Transverse colon (tissue), 4 donors: ENCODE results near the gene ZBED1. TPM values are rescaled to one million over a fixed set of nuclear protein-coding genes. Genes with fewer than 3 reads are reported as not detected.

Experiments used
- DNase-seq: peaks from one replicate; pipeline ENCODE4 v3.0.0-alpha.2; 2019
- H3K27ac ChIP-seq, 4 donors: fragments of 200-600 bp; sonication (generic); 2 replicates each; pipeline ENCODE4 v1.5.1; 2016 to 2018; ENCODE audit warnings: inconsistent platforms in 4 of 4
- H3K27me3 ChIP-seq: fragments of 200-600 bp; sonication (generic); 2 replicates; pipeline ENCODE4 v1.5.1; 2017; ENCODE audit warnings: inconsistent platforms
- H3K36me3 ChIP-seq, 4 donors: fragments of 200-600 bp; sonication (generic); 2 replicates each; pipeline ENCODE4 v1.5.1; 2017 to 2019; ENCODE audit warnings: inconsistent platforms in 4 of 4
- H3K4me1 ChIP-seq, 4 donors: fragments of 200-600 bp; sonication (generic); 2 replicates each; pipeline ENCODE4 v1.5.1; 2017 to 2020; ENCODE audit warnings: inconsistent platforms in 4 of 4
- H3K4me3 ChIP-seq, 4 donors: fragments of 200-600 bp; sonication (generic); 1 replicate in 1 of 4; 2 replicates in 3 of 4; pipeline versions ENCODE4 v1.5.1 to v1.6.1; 2017 to 2019; ENCODE audit warnings: inconsistent platforms in 4 of 4
- H3K9me3 ChIP-seq, 2 donors: fragments of 200-600 bp; sonication (generic); 2 replicates each; pipeline ENCODE4 v1.5.1; 2017 to 2019; ENCODE audit warnings: inconsistent platforms in 2 of 2
- CTCF ChIP-seq, 5 experiments: fragments of 200-600 bp in 3 of 5; fragments of 450-650 bp in 2 of 5; sonication (generic) in 3 of 5; IDR thresholded peaks; 1 replicate in 2 of 5; 2 replicates in 3 of 5; pipeline ENCODE4 v1.5.1; 2016 to 2017; ENCODE audit warnings: antibody characterized with exemption in 5 of 5, inconsistent platforms in 3 of 5, mild to moderate bottlenecking in 2 of 5, moderate library complexity in 1 of 5
- EP300 ChIP-seq: sonication (generic); formaldehyde crosslinking; IDR thresholded peaks from one replicate; pipeline ENCODE4 v1.6.1; 2017; ENCODE audit warnings: antibody characterized with exemption, low read depth
- POLR2A ChIP-seq: fragments of 450-650 bp; IDR thresholded peaks from one replicate; pipeline ENCODE4 v1.6.1; 2016; ENCODE audit warnings: antibody characterized with exemption, mild to moderate bottlenecking, moderate library complexity
- POLR2AphosphoS5 ChIP-seq, 3 donors: sonication (generic); formaldehyde crosslinking; IDR thresholded peaks; one replicate each; pipeline ENCODE4 v1.6.1; 2016; ENCODE audit warnings: antibody characterized with exemption in 3 of 3
- WGBS, 2 donors: methylation state at CpG; one replicate each; pipeline ENCODE4 v1.1.5; 2018; ENCODE audit warnings: low coverage in 1 of 2; 5-methylcytosine and 5-hydroxymethylcytosine counted together
- in situ Hi-C, 4 donors: fragments of 200-750 bp; cut with MboI; loops; one replicate each; pipeline versions ENCODE4 v1.15.0 to v1.15.1; 2017; ENCODE audit warnings: low sequenced_read_pairs in 3 of 4, low pct_ligation_motif_present in 1 of 4, low pct_unique_long_range_greater_than_20kb in 1 of 4
- intact Hi-C: fragments of 100-400 bp; cut with DNase I; formaldehyde crosslinking; loops from one replicate; pipeline ENCODE4 v1.15.1; 2023; ENCODE audit warnings: low total_unique reads
- total RNA-seq, 4 donors: library from RNA; depleted of rRNA; stranded (reverse); fragments of >200 nt; gene quantifications; one replicate each; pipeline ENCODE4 v1.1.0, GENCODE V29; 2016

Gene ZBED1
- total RNA-seq, 4 donors from 2014 or later: 44.0 to 94.3 (median 67.1) TPM

DNA sequence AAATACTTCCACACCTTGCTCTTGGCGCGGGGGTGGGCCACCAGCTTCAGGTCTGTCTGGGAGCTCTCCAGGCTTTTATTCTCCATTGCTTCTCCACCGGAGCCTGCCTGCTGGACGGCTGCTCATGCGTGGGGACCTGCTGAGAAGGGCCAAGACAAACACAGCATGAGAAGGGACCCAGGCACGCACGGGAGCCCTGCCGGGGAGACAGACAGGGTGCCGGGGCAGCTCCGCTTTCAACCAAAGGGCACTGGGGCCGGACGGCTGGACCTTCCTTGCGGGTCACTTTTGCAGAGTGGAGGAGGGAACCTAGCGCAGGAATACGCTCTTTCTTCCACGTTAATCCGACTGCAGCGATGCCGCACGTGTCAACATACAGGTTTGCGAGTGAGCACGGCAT lies 10.1 kb downstream of the ZBED1 start:
- peaks cover 0 to 46% (median 23%) of the 10 kb centered on the region in 4 donors for H3K36me3 ChIP-seq
- H3K4me1 ChIP-seq: peaks cover 0 to 9% (median 0%) of the 10 kb centered on the region in 4 donors
- no peak overlapping the region for H3K27ac ChIP-seq
- 97% methylated on average over 22 of the region's 22 CpGs; no CpG with 5 or more reads in 1 of the 2 donors for WGBS, 2 donors
- H3K9me3 ChIP-seq: no peaks in the 10 kb centered on the region
- no peaks in the 10 kb centered on the region for H3K27me3 ChIP-seq
- no peak for DNase-seq
- no peak overlapping the region for H3K4me3 ChIP-seq
- TF ChIP-seq CTCF (IDR thresholded peaks at IDR 0.05): no peak
- TF ChIP-seq POLR2AphosphoS5 (IDR thresholded peaks at IDR 0.05): no peak
- in situ Hi-C loops: no loop called here
- intact Hi-C loops: no loop called here

DNA sequence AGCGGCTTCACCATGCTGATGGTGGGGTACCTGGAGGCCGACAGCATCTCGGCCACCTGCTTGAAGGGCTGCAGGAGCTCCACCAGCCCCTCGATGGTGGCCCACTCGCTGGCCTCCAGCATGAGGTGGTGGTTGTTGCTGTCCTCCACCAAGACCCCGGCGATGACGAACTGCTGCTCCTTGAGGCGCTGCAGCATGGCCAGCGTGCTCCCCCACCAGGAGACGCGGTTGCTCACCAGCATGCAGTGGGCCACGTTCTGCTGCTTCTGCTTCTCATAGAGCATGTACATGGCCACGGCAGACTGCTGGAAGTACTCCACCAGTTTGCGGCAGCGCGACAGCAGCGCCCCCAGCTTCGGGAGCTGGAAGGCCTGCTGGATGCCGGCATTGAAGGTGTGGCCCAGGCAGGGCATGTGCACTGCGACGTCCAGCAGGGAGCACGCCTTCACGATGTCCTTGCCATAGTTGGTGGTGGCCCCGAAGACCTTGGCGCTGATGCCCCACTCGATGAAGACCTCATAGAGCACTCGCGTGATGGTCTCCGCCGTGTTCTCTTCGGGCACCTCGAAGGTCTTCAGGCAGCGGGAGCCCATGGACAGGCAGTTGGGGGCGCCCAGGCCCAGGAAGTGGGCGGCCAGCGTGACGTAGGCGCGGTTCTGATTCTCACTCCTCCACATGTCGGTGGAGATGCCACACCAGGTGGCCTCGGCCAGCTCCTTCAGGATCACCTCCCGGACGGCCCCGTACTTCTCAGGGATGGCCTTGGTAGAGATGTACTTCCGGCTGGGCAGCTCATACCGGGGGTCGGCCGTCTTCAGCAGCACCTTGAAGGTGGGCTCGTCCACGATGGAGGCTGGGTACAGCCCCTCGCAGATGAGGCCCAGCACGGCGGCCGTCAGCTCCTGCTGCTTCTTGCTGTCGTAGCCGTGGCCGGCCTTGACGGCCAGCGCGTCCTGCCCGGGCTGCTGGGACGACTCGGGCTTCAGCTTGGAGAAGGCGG lies 11.0 kb downstream of the ZBED1 start:
- intact Hi-C loops: no loop called here
- Histone ChIP-seq H3K27ac (no peak overlapping the region), H3K27me3 (no peaks in the 10 kb centered on the region), H3K9me3 (no peaks in the 10 kb centered on the region), H3K4me3 (no peak overlapping the region), H3K36me3 (peaks cover 0 to 46% (median 23%) of the 10 kb centered on the region in 4 donors), H3K4me1 (peaks cover 0 to 12% (median 0%) of the 10 kb centered on the region in 4 donors)
- no peak for DNase-seq
- TF ChIP-seq EP300 (no peak), POLR2A (no peak), POLR2AphosphoS5 (IDR thresholded peaks at IDR 0.05) (no peak), CTCF (IDR thresholded peaks at IDR 0.05) (no peak)
- in situ Hi-C loops: no loop called here
- 96 to 97% methylated on average over 5 to 32 of the region's 65 CpGs for WGBS, 2 donors

DNA sequence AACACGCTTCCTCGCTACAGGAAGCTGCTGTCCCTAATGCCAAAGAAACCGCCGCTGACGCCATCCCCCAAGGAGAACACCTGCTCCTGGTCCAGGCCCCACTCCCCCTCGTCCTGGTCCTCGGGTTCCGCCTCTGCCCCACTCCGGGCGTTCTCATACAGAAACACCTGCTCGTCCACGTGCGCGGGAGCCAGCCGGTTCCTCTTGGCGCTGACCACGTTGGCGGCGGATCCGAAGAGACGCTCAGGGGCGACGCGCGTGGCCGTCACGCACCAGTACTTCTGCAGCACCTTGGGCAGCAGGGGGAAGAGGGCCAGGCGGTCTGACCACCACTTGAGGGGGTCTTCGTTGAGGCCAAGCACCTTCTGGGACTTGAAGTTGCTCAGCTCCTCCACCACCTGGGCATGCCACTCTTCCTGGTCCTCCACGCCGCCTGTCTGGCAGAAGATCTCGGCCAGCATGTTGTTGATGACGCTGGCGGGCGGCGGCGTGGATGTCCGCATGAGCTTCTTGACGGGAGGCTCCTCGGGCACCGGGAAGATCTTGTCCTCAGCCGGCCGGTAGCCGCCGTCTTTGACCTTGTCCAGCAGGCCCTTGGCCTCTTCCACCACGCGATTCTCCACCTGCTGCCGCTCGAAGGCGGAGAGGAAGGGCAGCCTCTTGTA lies 12.0 kb downstream of the ZBED1 start:
- intact Hi-C loops: no loop called here
- Histone ChIP-seq H3K9me3 (no peaks in the 10 kb centered on the region), H3K36me3 (peaks cover 0 to 46% (median 23%) of the 10 kb centered on the region in 4 donors), H3K27ac (no peak overlapping the region), H3K4me1 (peaks cover 0 to 16% (median under 1%) of the 10 kb centered on the region in 4 donors), H3K4me3 (no peak overlapping the region), H3K27me3 (no peaks in the 10 kb centered on the region)
- no peak for DNase-seq
- TF ChIP-seq CTCF (IDR thresholded peaks at IDR 0.05) (no peak), POLR2AphosphoS5 (IDR thresholded peaks at IDR 0.05) (no peak), POLR2A (no peak), EP300 (no peak)
- in situ Hi-C loops: no loop called here
- WGBS, 2 donors: 90 to 96% methylated on average over 4 to 49 of the region's 50 CpGs

- DNase-seq: no peak
- TF ChIP-seq EP300: no peak
- TF ChIP-seq POLR2A: no peak
- TF ChIP-seq CTCF (IDR thresholded peaks at IDR 0.05): no peak
- TF ChIP-seq POLR2AphosphoS5 (IDR thresholded peaks at IDR 0.05): no peak
- Histone ChIP-seq H3K27ac (no peak overlapping the region), H3K27me3 (no peaks in the 10 kb centered on the region), H3K4me3 (no peak overlapping the region), H3K9me3 (no peaks in the 10 kb centered on the region), H3K36me3 (peaks cover 0 to 46% (median 23%) of the 10 kb centered on the region in 4 donors), H3K4me1 (peaks cover 0 to 22% (median 1%) of the 10 kb centered on the region in 4 donors)
- in situ Hi-C loops (no loop called here), intact Hi-C loops (no loop called here)
- WGBS, 2 donors: 91% methylated on average over 16 of the region's 16 CpGs; no CpG with 5 or more reads in 1 of the 2 donors
These were observed 13.4 kb downstream of the ZBED1 start for GRCh38 chrX:2487366-2487765.
